HCT116 (cell line): Measurements from ENCODE around the gene DIP2A. TPM values are rescaled to one million over a fixed set of nuclear protein-coding genes. Genes with fewer than 3 reads are reported as not detected.

Experiments used
- ATAC-seq: fragments of 200-7000 bp; cut with Tn5 transposase; 2 replicates; pipeline ENCODE4 v1.9.1; 2020; ENCODE audit warnings: mild to moderate bottlenecking, moderate library complexity
- BruUV-seq: library from RNA; stranded (reverse); fragments of 400-500 nt; replicated peaks from 2 replicates; lab custom pipeline; 2021; lab: Mats Ljungman, UMichigan
- CTCF ChIA-PET: fragments of 300-600 bp; sonication (Branson Sonifier 250); formaldehyde crosslinking; loops from one replicate; lab custom pipeline; 2021; ENCODE audit warnings: antibody characterized with exemption; lab: Charles Lee
- POLR2A ChIA-PET: fragments of 300-600, 350-600 bp; sonication (Branson Sonifier 250); formaldehyde crosslinking; loops from one replicate; lab custom pipeline; 2021; ENCODE audit warnings: antibody characterized with exemption; lab: Charles Lee
- RAD21 ChIA-PET, 2 experiments: fragments of 300-600 bp; sonication (Branson Sonifier 250); formaldehyde crosslinking; loops; one replicate each; lab custom pipeline; 2023; ENCODE audit warnings: low total read pairs in 2 of 2; ENCODE audit not compliant: uncharacterized antibody in 2 of 2, unreplicated experiment in 2 of 2, low non-redundant PET in 1 of 2; lab: Charles Lee
- DNase-seq: peaks from one replicate; pipeline ENCODE4 v3.0.0-alpha.2; 2010; ENCODE audit warnings: low read depth, low spot score
- H2AFZ ChIP-seq: fragments of 200-600 bp; shearing (Covaris generic), sonication (generic); 2 replicates; pipeline ENCODE4 v1.6.1; 2017; ENCODE audit warnings: low read depth, mixed run types, mixed read lengths, antibody characterized with exemption, low read length; ENCODE audit not compliant: poor library complexity, severe bottlenecking
- H3K27ac ChIP-seq: 2 replicates; pipeline ENCODE4 v1.5.1; 2012; ENCODE audit warnings: low read depth, low read length
- H3K27me3 ChIP-seq: fragments of 200-600 bp; sonication (generic); 2 replicates; pipeline ENCODE4 v1.6.1; 2016; ENCODE audit warnings: mixed run types, low read length, mixed read lengths; ENCODE audit not compliant: insufficient read depth
- H3K36me3 ChIP-seq, 2 experiments: fragments of 200-500 bp in 1 of 2; fragments of 200-600 bp in 1 of 2; sonication (Bioruptor generic) in 1 of 2; sonication (generic) in 1 of 2; 2 replicates each; pipeline versions ENCODE4 v1.5.1 to v1.6.1; 2014 to 2016; ENCODE audit warnings: low read length in 2 of 2, inconsistent platforms in 1 of 2, mixed read lengths in 1 of 2, mixed run types in 1 of 2; ENCODE audit not compliant: insufficient read depth in 2 of 2, control insufficient read depth in 1 of 2
- H3K4me1 ChIP-seq, 2 experiments: fragments of 200-600 bp in 1 of 2; sonication (generic) in 1 of 2; 2 replicates each; pipeline versions ENCODE4 v1.5.1 to v1.6.1; 2012 to 2017; ENCODE audit warnings: low read length in 2 of 2, inconsistent platforms in 1 of 2, mild to moderate bottlenecking in 1 of 2, mixed read lengths in 1 of 2, mixed run types in 1 of 2, moderate library complexity in 1 of 2; ENCODE audit not compliant: insufficient read depth in 2 of 2, control insufficient read depth in 1 of 2
- H3K4me2 ChIP-seq: fragments of 200-600 bp; sonication (generic); 2 replicates; pipeline ENCODE4 v1.6.1; 2017; ENCODE audit warnings: mixed run types, low read length, mixed read lengths
- H3K4me3 ChIP-seq, 2 experiments: fragments of 200-600 bp in 1 of 2; sonication (generic) in 1 of 2; replicated peaks in 1 of 2; 2 replicates each; pipeline ENCODE4 v1.5.1; 2011 to 2016; ENCODE audit warnings: low read length in 2 of 2, control low read depth in 1 of 2, low read depth in 1 of 2, mild to moderate bottlenecking in 1 of 2, mixed read lengths in 1 of 2, mixed run types in 1 of 2
- H3K79me2 ChIP-seq: fragments of 200-600 bp; sonication (generic); 2 replicates; pipeline ENCODE4 v1.6.1; 2017; ENCODE audit warnings: mild to moderate bottlenecking, mixed run types, low read length, moderate library complexity, mixed read lengths; ENCODE audit not compliant: insufficient read depth
- H3K9ac ChIP-seq: fragments of 200-600 bp; sonication (generic); 2 replicates; pipeline ENCODE4 v1.6.1; 2016; ENCODE audit warnings: low read length, mixed read lengths
- H3K9me2 ChIP-seq: fragments of 200-600 bp; sonication (generic), shearing (Covaris generic); 2 replicates; pipeline ENCODE4 v1.6.1; 2017; ENCODE audit warnings: mixed run types, mild to moderate bottlenecking, moderate library complexity; ENCODE audit not compliant: insufficient read depth
- H3K9me3 ChIP-seq, 2 experiments: fragments of 200-500 bp in 1 of 2; fragments of 200-600 bp in 1 of 2; sonication (Bioruptor generic) in 1 of 2; sonication (generic) in 1 of 2; 2 replicates each; pipeline ENCODE4 v1.6.1; 2014 to 2017; ENCODE audit warnings: low read length in 2 of 2, mixed read lengths in 2 of 2, inconsistent platforms in 1 of 2, low read depth in 1 of 2, mild to moderate bottlenecking in 1 of 2, mixed run types in 1 of 2, moderate library complexity in 1 of 2; ENCODE audit not compliant: control insufficient read depth in 1 of 2, insufficient read depth in 1 of 2
- H4K20me1 ChIP-seq: fragments of 200-600 bp; sonication (generic), shearing (Covaris generic); 2 replicates; pipeline ENCODE4 v1.6.1; 2017; ENCODE audit warnings: mixed run types, mild to moderate bottlenecking, moderate library complexity; ENCODE audit not compliant: insufficient read depth
- ATF3 ChIP-seq: IDR thresholded peaks from 2 replicates; pipeline ENCODE4 v1.6.1; 2012
- CEBPB ChIP-seq: IDR thresholded peaks from 2 replicates; pipeline ENCODE4 v1.6.1; 2012; ENCODE audit warnings: low read depth
- EZH2phosphoT487 ChIP-seq: fragments of 200-600 bp; IDR thresholded peaks from 2 replicates; pipeline ENCODE4 v1.6.1; 2018; ENCODE audit warnings: antibody characterized with exemption, borderline replicate concordance
- POLR2AphosphoS5 ChIP-seq: IDR thresholded peaks from 2 replicates; pipeline ENCODE4 v1.6.1; 2011; ENCODE audit warnings: mild to moderate bottlenecking, low read depth, low read length, moderate library complexity
- REST ChIP-seq: IDR thresholded peaks from 2 replicates; pipeline ENCODE4 v1.6.1; 2012; ENCODE audit warnings: low read depth
- SIN3A ChIP-seq: IDR thresholded peaks from 2 replicates; pipeline ENCODE4 v1.6.1; 2012; ENCODE audit warnings: low read depth
- SP1 ChIP-seq: IDR thresholded peaks from 2 replicates; pipeline ENCODE4 v1.6.1; 2012; ENCODE audit warnings: low read depth
- YY1 ChIP-seq: IDR thresholded peaks from 2 replicates; pipeline ENCODE4 v1.6.1; 2011; ENCODE audit warnings: low read length, low read depth, moderate library complexity, mild to moderate bottlenecking; ENCODE audit not compliant: insufficient replicate concordance; ENCODE audit errors: extremely low read depth
- ZFX ChIP-seq: fragments of 450-650 bp; IDR thresholded peaks from 2 replicates; pipeline ENCODE4 v1.6.1; 2017
- intact Hi-C: fragments of 100-400 bp; cut with micrococcal nuclease; formaldehyde crosslinking; loops from 2 replicates; pipeline ENCODE4 v1.10.0; 2022
- total RNA-seq: library from RNA; stranded (reverse); gene quantifications from one replicate; pipeline ENCODE4 v1.2.1, GENCODE V29; 2021; ENCODE audit not compliant: unreplicated experiment

The DIP2A gene
- total RNA-seq, 1 experiment from 2014 or later: 39.9 TPM

DNA sequence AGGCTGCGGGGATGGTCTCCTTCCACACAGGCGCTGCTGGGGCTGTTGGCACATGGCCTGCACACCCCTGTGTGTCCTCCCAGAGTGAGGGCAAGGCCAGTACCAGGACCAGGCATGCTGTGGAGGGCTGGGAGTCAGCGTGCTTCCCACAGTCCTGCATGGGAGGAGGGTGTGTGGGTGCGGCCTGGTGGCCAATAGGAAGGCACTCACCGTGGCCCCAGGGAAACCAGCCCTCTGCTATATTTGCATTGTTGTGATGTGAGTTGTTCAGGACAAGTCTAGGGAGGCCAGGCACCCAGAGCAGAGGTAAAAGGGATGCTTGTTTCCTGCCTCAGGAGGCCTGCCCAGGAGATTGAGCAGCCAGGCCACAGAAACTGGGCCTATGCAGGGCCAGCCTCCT lies 86.7 kb downstream of the DIP2A start:
- CTCF ChIA-PET: no interaction called here
- ATAC-seq: no peak
- H4K20me1 ChIP-seq: no peaks in the 10 kb centered on the region
- no peaks in the 10 kb centered on the region for H3K79me2 ChIP-seq
- H3K27ac ChIP-seq: no peak overlapping the region
- no peaks in the 10 kb centered on the region for H3K9me2 ChIP-seq
- peaks cover 6 to 17% of the 10 kb centered on the region in 2 experiments; a peak in 3 of 4 replicates for H3K36me3 ChIP-seq
- intact Hi-C loops: no loop called here
- H3K9ac ChIP-seq: no peak overlapping the region
- BruUV-seq: no TSS peak
- H3K4me3 ChIP-seq: no peak overlapping the region
- no peaks in the 10 kb centered on the region for H3K27me3 ChIP-seq
- H3K9me3 ChIP-seq: no peaks in the 10 kb centered on the region
- H2AFZ ChIP-seq: no peak overlapping the region
- TF ChIP-seq CEBPB: no peak
- TF ChIP-seq REST: no peak
- no peak for TF ChIP-seq SIN3A
- TF ChIP-seq ZFX: no peak
- no peak for TF ChIP-seq ATF3
- no peak for TF ChIP-seq EZH2phosphoT487
- no peak for TF ChIP-seq POLR2AphosphoS5
- no peak for TF ChIP-seq SP1
- TF ChIP-seq YY1: no peak
- TF ChIP-seq, all 23 proteins: peak for 0
- ChIA-PET POLR2A (no interaction called here), RAD21 (no interaction called here)
- H3K4me1 ChIP-seq: no peaks in the 10 kb centered on the region
- H3K4me2 ChIP-seq: no peak overlapping the region
- no peak for DNase-seq
